M059J (cell line): ENCODE measurements around the gene IL17A. TPM values are rescaled to one million over a fixed set of nuclear protein-coding genes. Genes with fewer than 3 reads are reported as not detected.

Experiments
- DNase-seq: peaks from one replicate; pipeline ENCODE4 v3.0.0-alpha.2; 2012; ENCODE audit warnings: low read depth
- total RNA-seq: library from RNA; depleted of rRNA; stranded (reverse); fragments of >200 nt; shearing (Covaris generic); gene quantifications from 2 replicates; pipeline ENCODE4 v1.2.3, GENCODE V29; 2014; rRNA removed

Gene IL17A
- total RNA-seq, 1 experiment from 2014 or later, result not detected

GRCh38 chr6:52216932-52217575, 30.9 kb downstream of the IL17A start:
- DNase-seq, result no peak

DNA sequence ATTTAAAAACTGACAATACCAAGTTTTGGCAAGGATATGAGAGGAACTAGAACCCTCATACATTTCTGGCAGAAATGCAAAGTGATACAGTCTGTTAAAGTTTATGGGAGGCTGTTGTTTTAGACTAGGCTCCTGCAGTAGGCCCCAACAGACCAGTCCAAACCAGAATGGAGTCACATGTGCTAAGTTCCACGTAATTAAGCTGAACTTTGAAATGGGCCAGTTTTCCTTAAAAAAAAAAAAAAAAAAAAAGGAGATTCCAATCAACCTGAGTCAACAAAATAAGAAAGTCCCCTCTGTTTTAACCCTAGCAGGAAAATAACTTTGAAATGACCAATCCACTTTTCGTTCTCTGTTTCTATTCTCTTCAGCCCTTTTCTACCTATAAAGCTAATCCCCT, 31.6 kb downstream of the IL17A start:
- no peak for DNase-seq

DNA sequence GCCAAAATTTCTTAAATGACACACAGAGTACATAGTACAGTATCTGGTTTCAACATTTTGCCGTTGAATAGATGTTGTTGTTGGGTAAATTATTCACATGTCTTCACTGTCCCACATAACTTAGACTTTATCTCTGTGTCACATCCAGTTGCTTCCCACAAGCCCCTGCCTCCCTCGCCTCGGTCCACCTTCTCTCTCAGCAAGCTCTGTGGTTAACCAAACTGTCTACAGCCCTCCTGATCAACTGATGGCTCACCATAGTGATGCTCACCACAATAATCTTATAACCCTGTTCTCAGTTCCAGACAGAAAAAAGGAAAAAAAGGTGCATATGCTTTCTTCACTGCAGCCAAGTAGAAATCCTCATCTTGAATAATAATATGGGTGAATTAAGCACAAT, 35.1 kb downstream of the IL17A start:
- DNase-seq, result peak; percentile 29

DNA sequence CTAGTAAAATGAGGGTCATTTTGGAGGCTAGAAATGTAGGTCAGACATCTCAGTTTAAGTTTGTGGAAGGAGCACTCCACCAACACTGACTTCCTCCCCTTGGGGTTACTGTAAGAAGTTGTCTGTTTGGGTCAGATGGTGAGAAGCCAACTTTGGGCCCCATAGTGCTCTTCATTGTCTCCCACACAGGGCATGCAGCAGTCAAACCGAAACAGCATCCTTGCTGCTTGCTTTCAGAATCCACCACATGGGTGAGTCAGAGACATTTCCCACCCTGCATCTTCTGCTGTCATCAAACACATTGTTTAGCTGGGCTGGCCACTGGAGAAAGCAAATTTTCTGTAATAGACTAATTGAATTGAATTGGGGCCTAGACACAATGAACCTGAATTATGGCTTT, 41.3 kb downstream of the IL17A start:
- DNase-seq, result peak; percentile 10

DNA sequence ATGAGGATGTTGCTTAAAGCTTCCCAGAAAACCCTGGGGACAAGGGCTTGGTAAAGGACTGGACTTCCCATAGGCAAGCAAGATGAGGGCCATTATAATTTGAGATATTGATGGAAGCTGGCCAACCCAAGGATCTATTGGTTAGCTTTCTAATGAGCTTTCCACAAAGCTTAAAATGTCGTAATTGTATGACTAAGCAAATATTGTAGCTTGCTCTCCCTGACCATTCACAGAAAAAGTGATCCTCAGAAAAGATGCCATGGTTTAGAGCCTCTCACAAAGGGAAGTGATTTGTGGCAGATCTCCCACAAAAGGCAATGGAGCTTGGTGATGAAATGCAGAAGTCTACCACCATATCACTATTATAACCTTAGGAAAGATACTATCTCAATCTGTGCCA, 44.5 kb downstream of the IL17A start:
- no peak for DNase-seq

- peak; percentile 7 for DNase-seq
Measured at GRCh38 chr6:52231406-52232127, 45.4 kb downstream of the IL17A start.

- no peak for DNase-seq
Measured at GRCh38 chr6:52233005-52233404, 46.8 kb downstream of the IL17A start.

GRCh38 chr6:52233975-52234823, 48.0 kb downstream of the IL17A start:
- peak; percentile 82 for DNase-seq

Other genes starting within 250 kb of the IL17A start
- 0.02 TPM in 1 of 2 replicates, not detected in the other for gene PKHD1, start 98.8 kb upstream of the IL17A start, total RNA-seq
- gene IL17F, start 58.1 kb downstream of the IL17A start, total RNA-seq, result not detected in 2 replicates
- gene MCM3, start 98.4 kb downstream of the IL17A start, total RNA-seq, result 135 and 211 TPM in 2 replicates
- gene PAQR8, start 175.8 kb downstream of the IL17A start, total RNA-seq, result 4.9 and 9.9 TPM in 2 replicates
- gene EFHC1, start 234.0 kb downstream of the IL17A start, total RNA-seq, result 25.1 and 44.4 TPM in 2 replicates